GM23338 (cell line): ENCODE measurements around the gene COBL. TPM values are rescaled to one million over a fixed set of nuclear protein-coding genes. Genes with fewer than 3 reads are reported as not detected.

Source experiments
- ATAC-seq: fragments of 200-7000 bp; cut with Tn5 transposase; 3 replicates; pipeline ENCODE4 v1.9.1; 2020
- DNase-seq: peaks from one replicate; pipeline ENCODE4 v3.0.0-alpha.2; 2015; ENCODE audit warnings: low spot score
- H2AFZ ChIP-seq: fragments of 200-600 bp; sonication (generic); 2 replicates; pipeline ENCODE4 v1.8.0; 2016; ENCODE audit warnings: antibody characterized with exemption, mild to moderate bottlenecking, moderate library complexity
- H3F3A ChIP-seq: fragments of 200-600 bp; sonication (generic); replicated peaks from 2 replicates; pipeline ENCODE4 v1.8.0; 2017; ENCODE audit warnings: antibody characterized with exemption, mixed run types, low read depth
- H3K27ac ChIP-seq: fragments of 200-600 bp; sonication (generic); 2 replicates; pipeline ENCODE4 v1.6.1; 2016; ENCODE audit warnings: low read depth
- H3K27me3 ChIP-seq: fragments of 200-600 bp; sonication (generic); 2 replicates; pipeline ENCODE4 v1.8.0; 2016; ENCODE audit warnings: mild to moderate bottlenecking, mixed run types, moderate library complexity; ENCODE audit not compliant: insufficient read depth
- H3K36me3 ChIP-seq: fragments of 200-600 bp; sonication (generic); 2 replicates; pipeline ENCODE4 v1.8.0; 2016; ENCODE audit warnings: mild to moderate bottlenecking; ENCODE audit not compliant: insufficient read depth
- H3K4me1 ChIP-seq: fragments of 200-600 bp; sonication (generic); 2 replicates; pipeline ENCODE4 v1.8.0; 2016; ENCODE audit warnings: mild to moderate bottlenecking, moderate library complexity; ENCODE audit not compliant: insufficient read depth
- H3K4me2 ChIP-seq: fragments of 200-600 bp; sonication (generic); 2 replicates; pipeline ENCODE4 v1.7.1; 2017; ENCODE audit warnings: mixed run types
- H3K4me3 ChIP-seq: fragments of 200-600 bp; sonication (generic); 2 replicates; pipeline ENCODE4 v1.6.1; 2016; ENCODE audit warnings: mixed run types
- H3K79me2 ChIP-seq: fragments of 200-600 bp; sonication (generic); replicated peaks from 2 replicates; pipeline ENCODE4 v1.8.0; 2017; ENCODE audit warnings: mild to moderate bottlenecking; ENCODE audit not compliant: insufficient read depth
- H3K9me2 ChIP-seq: fragments of 200-600 bp; sonication (generic); 2 replicates; pipeline ENCODE4 v1.8.0; 2017; ENCODE audit not compliant: insufficient read depth
- H4K20me1 ChIP-seq: fragments of 200-600 bp; sonication (generic); replicated peaks from 2 replicates; pipeline ENCODE4 v1.8.0; 2017; ENCODE audit warnings: mild to moderate bottlenecking; ENCODE audit not compliant: insufficient read depth
- H3K27ac Mint-ChIP-seq: 2 replicates; pipeline ENCODE4 v1.8.0; 2020; ENCODE audit warnings: inconsistent platforms, mild to moderate bottlenecking, moderate library complexity, mixed read lengths
- H3K27me3 Mint-ChIP-seq: 3 replicates; pipeline ENCODE4 v1.8.0; 2022; ENCODE audit warnings: low read depth, mild to moderate bottlenecking, moderate library complexity, mixed read lengths, inconsistent platforms; ENCODE audit not compliant: insufficient read depth, poor library complexity
- H3K36me3 Mint-ChIP-seq: 3 replicates; pipeline ENCODE4 v1.8.0; 2021; ENCODE audit warnings: low read depth, mild to moderate bottlenecking, inconsistent platforms, moderate library complexity, mixed read lengths
- H3K4me1 Mint-ChIP-seq: 3 replicates; pipeline ENCODE4 v1.8.0; 2020; ENCODE audit warnings: mild to moderate bottlenecking, inconsistent platforms, mixed read lengths
- H3K4me3 Mint-ChIP-seq: 3 replicates; pipeline ENCODE4 v1.8.0; 2021; ENCODE audit warnings: moderate library complexity, mild to moderate bottlenecking, inconsistent platforms, mixed read lengths
- H3K9me3 Mint-ChIP-seq: 3 replicates; pipeline ENCODE4 v1.8.0; 2020; ENCODE audit warnings: moderate library complexity, mild to moderate bottlenecking, inconsistent platforms, mixed read lengths
- CREB1 ChIP-seq: fragments of 250-450 bp; sonication (Bioruptor Pico); IDR thresholded peaks from 2 replicates; pipeline ENCODE4 v1.5.0; 2020; ENCODE audit warnings: low read depth, mild to moderate bottlenecking, moderate library complexity
- CTCF ChIP-seq, 2 experiments: fragments of 200-600 bp in 1 of 2; sonication (generic) in 1 of 2; conservative IDR thresholded peaks; 2 replicates each; pipeline versions ENCODE4 v1.5.1 to v1.6.1; 2016 to 2017; ENCODE audit warnings: antibody characterized with exemption in 2 of 2, low read depth in 2 of 2, mild to moderate bottlenecking in 2 of 2, moderate library complexity in 1 of 2
- ETS1 ChIP-seq: IDR thresholded peaks from 2 replicates; pipeline ENCODE4 v1.6.1; 2016; ENCODE audit warnings: antibody characterized with exemption
- NANOG ChIP-seq: IDR thresholded peaks from 2 replicates; pipeline ENCODE4 v1.6.1; 2016; ENCODE audit warnings: antibody characterized with exemption, borderline replicate concordance
- STAT1 ChIP-seq: IDR thresholded peaks from one replicate; pipeline ENCODE4 v1.6.1; 2016; ENCODE audit warnings: antibody characterized with exemption; ENCODE audit not compliant: unreplicated experiment
- ZNF331 ChIP-seq: fragments of 250-450 bp; sonication (Bioruptor Pico); IDR thresholded peaks from 2 replicates; pipeline ENCODE4 v1.5.0; 2020; ENCODE audit warnings: low read depth, mild to moderate bottlenecking, moderate library complexity
- ZNF462 ChIP-seq: fragments of 250-450 bp; sonication (Bioruptor Pico); IDR thresholded peaks from 2 replicates; pipeline ENCODE4 v1.5.0; 2020; ENCODE audit warnings: mild to moderate bottlenecking, moderate library complexity
- polyA plus RNA-seq: library from polyadenylated mRNA; unstranded; fragments of >200 nt; fragmentation: Nextera tagmentation; extraction: Ambion mirVana; gene quantifications from 2 replicates; pipeline ENCODE4 v1.2.1, GENCODE V29; 2016
- total RNA-seq: library from RNA; depleted of rRNA; stranded (reverse); fragments of >200 nt; shearing (Covaris generic); gene quantifications from 2 replicates; pipeline ENCODE4 v1.2.3, GENCODE V29; 2014

The COBL gene
- total and polyA plus RNA-seq, 2 experiments from 2014 or later: 18.3 to 51.9 TPM

GRCh38 chr7:51260516-51260915 lies 56.1 kb downstream of the COBL start (continued):
- no peak for TF ChIP-seq ZNF462 (CRISPR knock-in tag)
- TF ChIP-seq ETS1: no peak
- no peak for TF ChIP-seq STAT1
- TF ChIP-seq CREB1: no peak
- no peak for TF ChIP-seq ZNF331 (CRISPR knock-in tag)
- no peak for TF ChIP-seq NANOG

GRCh38 chr7:51259766-51260165 lies 56.8 kb downstream of the COBL start:
- DNase-seq (no peak), ATAC-seq (no peak)
- TF ChIP-seq NANOG (no peak), CTCF (conservative IDR thresholded peaks at IDR 0.05; ENCODE audit: low read depth in 2 of 2) (no peak)
- Histone ChIP-seq H3K36me3 (no peaks in the 10 kb centered on the region), H4K20me1 (peaks cover 10% of the 10 kb centered on the region), H3K4me2 (no peak overlapping the region), H3K4me3 (no peak overlapping the region), H2AFZ (no peak overlapping the region), H3K27me3 (no peaks in the 10 kb centered on the region), H3K79me2 (peaks cover 83% of the 10 kb centered on the region), H3K4me1 (peaks cover 18% of the 10 kb centered on the region), H3F3A (no peaks in the 10 kb centered on the region), H3K9me2 (no peaks in the 10 kb centered on the region), H3K27ac (no peak overlapping the region)
- Mint-ChIP-seq H3K36me3 (no peaks in the 10 kb centered on the region), H3K27me3 (no peaks in the 10 kb centered on the region), H3K4me1 (peaks cover 37% of the 10 kb centered on the region), H3K4me3 (no peak overlapping the region), H3K9me3 (no peaks in the 10 kb centered on the region), H3K27ac (no peak overlapping the region)
